HG02981 (cell line): ENCODE results near the gene SLC39A6.
"Not testable (repeated sequence)": the region's sequence is repeated elsewhere in the genome, so short reads cannot be mapped to it uniquely, and the experiment has no call there.

Experiments used
- ATAC-seq: cut with Tn5 transposase; IDR thresholded peaks from one replicate; pipeline ENCODE4 v1.9.1; 2021; ENCODE audit warnings: mild to moderate bottlenecking, moderate library complexity; ENCODE audit not compliant: unreplicated experiment

The SLC39A6 gene

DNA sequence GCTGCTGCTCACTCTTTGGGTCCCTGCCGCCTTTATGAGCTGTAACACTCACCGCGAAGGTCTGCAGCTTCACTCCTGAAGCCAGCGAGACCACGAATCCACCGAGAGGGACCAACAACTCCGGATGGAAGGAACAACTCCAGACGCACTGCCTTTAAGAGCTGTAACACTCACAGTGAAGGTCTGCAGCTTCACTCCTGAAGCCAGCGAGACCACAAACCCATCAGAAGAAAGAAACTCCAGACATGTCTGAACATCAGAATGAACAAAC, 64.4 kb downstream of the SLC39A6 start:
- ATAC-seq = not testable (repeated sequence)

DNA sequence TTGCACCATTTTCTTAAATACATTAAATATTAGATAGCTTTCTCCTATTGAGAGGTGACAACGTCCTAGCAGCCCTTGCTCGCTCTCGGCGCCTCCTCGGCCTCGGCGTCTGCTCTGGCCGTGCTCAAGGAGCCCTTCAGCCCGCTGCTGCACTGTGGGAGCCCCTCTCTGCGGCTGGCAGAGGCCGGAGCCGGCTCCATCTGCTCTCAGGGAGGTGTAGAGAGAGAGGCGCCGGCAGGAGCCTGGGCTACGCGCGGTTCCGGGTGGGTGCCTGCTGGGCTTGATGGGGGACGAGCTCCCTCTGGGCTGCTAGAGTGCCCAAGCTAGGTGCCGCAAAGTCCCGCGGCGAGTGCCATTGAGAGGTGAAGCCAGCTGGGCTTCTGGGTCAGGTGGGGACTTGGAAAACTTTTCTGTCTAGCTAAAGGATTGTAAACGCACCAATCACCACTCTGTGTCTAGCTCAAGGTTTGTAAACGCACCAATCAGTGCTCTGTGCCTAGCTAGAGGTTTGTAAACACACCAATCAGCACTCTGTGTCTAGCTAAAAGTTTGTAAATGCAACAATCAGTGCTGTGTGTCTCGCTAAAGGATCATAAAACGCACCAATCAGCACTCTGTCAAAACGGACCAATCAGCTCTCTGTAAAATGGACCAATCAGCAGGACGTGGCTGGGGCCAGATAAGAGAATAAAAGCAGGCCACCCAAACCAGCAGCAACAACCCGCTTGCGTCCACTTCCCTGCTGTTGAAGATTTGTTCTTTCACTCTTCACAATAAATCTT, 64.9 kb downstream of the SLC39A6 start:
- no peak for ATAC-seq

DNA sequence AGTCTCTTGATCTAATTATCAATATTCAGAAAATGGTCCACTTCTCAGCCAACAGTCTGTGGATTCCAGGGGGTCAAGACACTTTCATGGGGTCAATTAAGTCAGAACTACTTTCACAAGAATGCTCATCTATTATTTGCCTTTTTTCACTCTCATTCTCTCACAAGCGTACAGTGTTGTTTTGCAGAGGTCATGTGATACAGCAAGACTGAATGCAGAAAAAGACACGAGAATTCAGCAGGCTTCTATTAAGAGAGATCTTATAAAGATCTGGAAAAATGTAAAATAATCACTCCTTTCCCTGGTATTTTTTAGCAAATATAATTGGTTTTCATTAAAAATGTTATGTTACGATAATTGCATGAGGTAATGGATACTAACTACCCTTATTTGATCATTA, 70.5 kb downstream of the SLC39A6 start:
- no peak for ATAC-seq
